ENCODE data around the gene ANTXR1. TPM values are rescaled to one million over a fixed set of nuclear protein-coding genes. Genes with fewer than 3 reads are reported as not detected.

The ANTXR1 gene
- total RNA-seq, 1 experiment from 2014 or later, result 51.6 TPM

- in situ Hi-C loops (cut with HindIII; ENCODE audit: low pct_unique_long_range_greater_than_20kb, low sequenced_read_pairs), result no loop called here
- no peak for DNase-seq (ENCODE audit: low read depth, low spot score)
These were observed 87.3 kb downstream of the ANTXR1 start for GRCh38 chr2:69100220-69100723.

- in situ Hi-C loops (cut with HindIII; ENCODE audit: low pct_unique_long_range_greater_than_20kb, low sequenced_read_pairs), result no loop called here
- DNase-seq (ENCODE audit: low read depth, low spot score), result peak; percentile 84
These were observed 89.1 kb downstream of the ANTXR1 start for GRCh38 chr2:69102041-69102593.

- in situ Hi-C loops (cut with HindIII; ENCODE audit: low pct_unique_long_range_greater_than_20kb, low sequenced_read_pairs), result no loop called here
These were observed 90.4 kb downstream of the ANTXR1 start for GRCh38 chr2:69103419-69103818.

GRCh38 chr2:69104261-69104660 is 91.3 kb downstream of the ANTXR1 start:
- no peak for DNase-seq (ENCODE audit: low read depth, low spot score)
- in situ Hi-C loops (cut with HindIII; ENCODE audit: low pct_unique_long_range_greater_than_20kb, low sequenced_read_pairs), result no loop called here

More at GRCh38 chr2:69103419-69103818, 90.4 kb downstream of the ANTXR1 start:
- no peak for DNase-seq (ENCODE audit: low read depth, low spot score)

GRCh38 chr2:69109255-69109654 is 96.3 kb downstream of the ANTXR1 start:
- in situ Hi-C loops (cut with HindIII; ENCODE audit: low pct_unique_long_range_greater_than_20kb, low sequenced_read_pairs), result no loop called here
- no peak for DNase-seq (ENCODE audit: low read depth, low spot score)

GRCh38 chr2:69111076-69111475 is 98.1 kb downstream of the ANTXR1 start:
- DNase-seq (ENCODE audit: low read depth, low spot score), result no peak
- in situ Hi-C loops (cut with HindIII; ENCODE audit: low pct_unique_long_range_greater_than_20kb, low sequenced_read_pairs), result no loop called here

- in situ Hi-C loops (cut with HindIII; ENCODE audit: low pct_unique_long_range_greater_than_20kb, low sequenced_read_pairs), result no loop called here
- no peak for DNase-seq (ENCODE audit: low read depth, low spot score)
These were observed 100.6 kb downstream of the ANTXR1 start for GRCh38 chr2:69113627-69114026.

GRCh38 chr2:69114534-69114933 is 101.6 kb downstream of the ANTXR1 start:
- in situ Hi-C loops (cut with HindIII; ENCODE audit: low pct_unique_long_range_greater_than_20kb, low sequenced_read_pairs), result no loop called here
- DNase-seq (ENCODE audit: low read depth, low spot score), result no peak

- in situ Hi-C loops (cut with HindIII; ENCODE audit: low pct_unique_long_range_greater_than_20kb, low sequenced_read_pairs), result no loop called here
- DNase-seq (ENCODE audit: low read depth, low spot score), result no peak
These were observed 103.5 kb downstream of the ANTXR1 start for GRCh38 chr2:69116438-69116837.

GRCh38 chr2:69118609-69119008 is 105.6 kb downstream of the ANTXR1 start:
- DNase-seq (ENCODE audit: low read depth, low spot score), result peak; percentile 44
- in situ Hi-C loops (cut with HindIII; ENCODE audit: low pct_unique_long_range_greater_than_20kb, low sequenced_read_pairs), result no loop called here

- in situ Hi-C loops (cut with HindIII; ENCODE audit: low pct_unique_long_range_greater_than_20kb, low sequenced_read_pairs), result no loop called here
These were observed 106.3 kb downstream of the ANTXR1 start for GRCh38 chr2:69119104-69119894.

GRCh38 chr2:69122271-69122670 is 109.3 kb downstream of the ANTXR1 start:
- in situ Hi-C loops (cut with HindIII; ENCODE audit: low pct_unique_long_range_greater_than_20kb, low sequenced_read_pairs), result no loop called here
- DNase-seq (ENCODE audit: low read depth, low spot score), result no peak

More at GRCh38 chr2:69119104-69119894, 106.3 kb downstream of the ANTXR1 start:
- DNase-seq (ENCODE audit: low read depth, low spot score), result no peak

GRCh38 chr2:69123182-69123581 is 110.2 kb downstream of the ANTXR1 start:
- in situ Hi-C loops (cut with HindIII; ENCODE audit: low pct_unique_long_range_greater_than_20kb, low sequenced_read_pairs), result no loop called here
- no peak for DNase-seq (ENCODE audit: low read depth, low spot score)

GRCh38 chr2:69124343-69124742 is 111.4 kb downstream of the ANTXR1 start:
- in situ Hi-C loops (cut with HindIII; ENCODE audit: low pct_unique_long_range_greater_than_20kb, low sequenced_read_pairs), result no loop called here
- no peak for DNase-seq (ENCODE audit: low read depth, low spot score)

GRCh38 chr2:69125816-69126215 is 112.8 kb downstream of the ANTXR1 start:
- in situ Hi-C loops (cut with HindIII; ENCODE audit: low pct_unique_long_range_greater_than_20kb, low sequenced_read_pairs), result no loop called here
- no peak for DNase-seq (ENCODE audit: low read depth, low spot score)

- in situ Hi-C loops (cut with HindIII; ENCODE audit: low pct_unique_long_range_greater_than_20kb, low sequenced_read_pairs), result no loop called here
- no peak for DNase-seq (ENCODE audit: low read depth, low spot score)
These were observed 113.4 kb downstream of the ANTXR1 start for GRCh38 chr2:69126341-69126740.

- no peak for DNase-seq (ENCODE audit: low read depth, low spot score)
- in situ Hi-C loops (cut with HindIII; ENCODE audit: low pct_unique_long_range_greater_than_20kb, low sequenced_read_pairs), result no loop called here
These were observed 118.5 kb downstream of the ANTXR1 start for GRCh38 chr2:69131452-69131851.

- DNase-seq (ENCODE audit: low read depth, low spot score), result no peak
- in situ Hi-C loops (cut with HindIII; ENCODE audit: low pct_unique_long_range_greater_than_20kb, low sequenced_read_pairs), result no loop called here
These were observed 119.2 kb downstream of the ANTXR1 start for GRCh38 chr2:69131983-69132675.

Measured in SK-MEL-5 (cell line).